NCI-H146 treated with DMSO at 0.1 percent for 48 hours (cell line): Measurements from ENCODE around the gene DNM1.

ENCODE experiments used
- DNase-seq: peaks from one replicate; lab custom pipeline; 2025; ENCODE audit not compliant: unreplicated experiment; lab: John Stamatoyannopoulos, UW

Gene DNM1

GRCh38 chr9:128249908-128250838, 47.0 kb downstream of the DNM1 start:
- peak; percentile 4 for DNase-seq

- no peak for DNase-seq
These were observed 47.9 kb downstream of the DNM1 start for GRCh38 chr9:128250839-128251731.

GRCh38 chr9:128251732-128252100, 48.5 kb downstream of the DNM1 start:
- no peak for DNase-seq

- no peak for DNase-seq
These were observed 49.3 kb downstream of the DNM1 start for GRCh38 chr9:128252317-128253139.

- no peak for DNase-seq
These were observed 50.2 kb downstream of the DNM1 start for GRCh38 chr9:128253140-128253990.

GRCh38 chr9:128253991-128254346, 50.8 kb downstream of the DNM1 start:
- no peak for DNase-seq

GRCh38 chr9:128254362-128254761, 51.2 kb downstream of the DNM1 start:
- no peak for DNase-seq

- peak; percentile 23 for DNase-seq
These were observed 51.9 kb downstream of the DNM1 start for GRCh38 chr9:128254855-128255759.

GRCh38 chr9:128257086-128257825, 54.1 kb downstream of the DNM1 start:
- DNase-seq, result no peak

- no peak for DNase-seq
These were observed 54.7 kb downstream of the DNM1 start for GRCh38 chr9:128257907-128258306.

- no peak for DNase-seq
These were observed 55.1 kb downstream of the DNM1 start for GRCh38 chr9:128258326-128258725.

- no peak for DNase-seq
These were observed 56.0 kb downstream of the DNM1 start for GRCh38 chr9:128259156-128259555.

GRCh38 chr9:128260340-128260739, 57.2 kb downstream of the DNM1 start:
- DNase-seq, result no peak

GRCh38 chr9:128262687-128263086, 59.5 kb downstream of the DNM1 start:
- no peak for DNase-seq

- no peak for DNase-seq
These were observed 62.2 kb downstream of the DNM1 start for GRCh38 chr9:128265348-128265847.

- DNase-seq, result no peak
These were observed 63.9 kb downstream of the DNM1 start for GRCh38 chr9:128266868-128267590.

GRCh38 chr9:128271112-128271511, 67.9 kb downstream of the DNM1 start:
- no peak for DNase-seq

- DNase-seq, result no peak
These were observed 68.3 kb downstream of the DNM1 start for GRCh38 chr9:128271512-128271911.
